Measurements from ENCODE around the gene ZNF653. TPM values are rescaled to one million over a fixed set of nuclear protein-coding genes. Genes with fewer than 3 reads are reported as not detected.

The ZNF653 gene
- total and polyA plus RNA-seq, 9 of the 15 experiments (the other 6 are each of a cell fraction or from before 2014, with no cell fraction given): 1.6 to 8.0 (median 4.2) TPM; not detected in 2

DNA sequence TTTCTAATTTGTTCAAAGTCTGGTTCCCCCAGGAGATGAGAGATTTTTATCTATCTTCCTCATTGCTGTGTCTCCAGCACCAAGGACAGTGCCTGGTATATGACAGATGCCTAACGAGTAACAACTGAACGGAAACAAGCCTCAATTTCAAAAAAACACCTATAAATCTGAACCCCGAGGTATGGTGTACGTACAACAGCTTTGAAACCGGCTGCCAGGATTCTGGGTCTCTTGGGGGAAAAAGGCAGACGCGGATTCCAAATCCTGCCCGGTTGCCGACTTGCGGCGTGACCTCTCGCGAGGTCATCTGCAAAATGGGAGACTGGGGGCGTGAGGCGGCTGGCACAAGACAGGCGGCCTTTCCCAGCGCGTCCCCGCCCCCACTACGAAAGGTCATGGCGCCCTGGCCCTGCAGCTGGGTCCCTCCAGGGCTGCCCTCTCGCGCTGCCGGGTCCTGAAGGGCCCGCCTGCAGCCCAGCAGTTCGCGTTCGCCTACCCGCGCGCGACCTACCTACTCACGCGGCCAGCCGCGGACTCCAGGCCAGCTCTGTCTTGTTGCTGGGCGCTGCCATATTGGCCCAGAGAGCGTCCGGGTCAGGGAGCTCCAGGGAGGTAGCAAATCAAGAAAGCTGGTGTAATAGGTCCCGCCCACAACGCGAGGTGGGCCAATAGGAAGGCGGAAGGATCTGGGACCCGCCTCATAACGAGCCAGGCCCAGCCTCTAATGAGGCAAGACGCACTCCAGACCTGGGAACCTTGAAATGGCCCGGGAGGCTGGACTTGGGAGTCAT, 23.1 kb upstream of the ZNF653 start, which contains the start of gene ECSIT (continued):
- TF ChIP-seq FOXP1 (CRISPR knock-in tag; IDR thresholded peaks at IDR 0.05) (peak; percentile 71; the same call in 1 of the 2 replicates), SMARCC2 (IDR thresholded peaks at IDR 0.05; ENCODE audit: low read depth) (0 out of 2 replicates have a peak, but pooled peaks have one; percentile 24), ESRRA (IDR thresholded peaks at IDR 0.05; ENCODE audit: borderline replicate concordance, low read depth) (peak; percentile 98), E2F3 (CRISPR knock-in tag; IDR thresholded peaks at IDR 0.05) (no peak), NR2F6 (CRISPR knock-in tag; IDR thresholded peaks at IDR 0.05) (no peak), RBM17 (IDR thresholded peaks at IDR 0.05; ENCODE audit: borderline replicate concordance, low read depth, low read length) (no peak), TBP (optimal IDR thresholded peaks at IDR 0.05; ENCODE audit: low read depth, low read length) (peak; percentile 76), COPS2 (conservative IDR thresholded peaks at IDR 0.05) (no peak), ZFP1 (CRISPR knock-in tag; IDR thresholded peaks at IDR 0.05) (no peak), TAF15 (IDR thresholded peaks at IDR 0.05; ENCODE audit: low read depth, low read length) (no peak), CCAR2 (IDR thresholded peaks at IDR 0.05; ENCODE audit: low read depth, low read length) (no peak), NR2C2 (CRISPR knock-in tag; IDR thresholded peaks at IDR 0.05) (peak; percentile 99), NR2C2 (tag; IDR thresholded peaks at IDR 0.05) (peak; percentile 100), ZBTB8A (IDR thresholded peaks at IDR 0.05; ENCODE audit: partially characterized antibody) (no peak), MAFK (IDR thresholded peaks at IDR 0.05; ENCODE audit: low read length) (no peak)
- TF ChIP-seq, protein P1, sequence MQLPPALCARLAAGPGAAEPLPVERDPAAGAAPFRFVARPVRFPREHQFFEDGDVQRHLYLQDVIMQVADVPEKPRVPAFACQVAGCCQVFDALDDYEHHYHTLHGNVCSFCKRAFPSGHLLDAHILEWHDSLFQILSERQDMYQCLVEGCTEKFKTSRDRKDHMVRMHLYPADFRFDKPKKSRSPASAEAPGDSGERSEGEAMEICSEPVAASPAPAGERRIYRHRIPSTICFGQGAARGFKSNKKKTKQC (CRISPR knock-in tag; IDR thresholded peaks at IDR 0.05): peak; percentile 76
- TF ChIP-seq, protein P2, sequence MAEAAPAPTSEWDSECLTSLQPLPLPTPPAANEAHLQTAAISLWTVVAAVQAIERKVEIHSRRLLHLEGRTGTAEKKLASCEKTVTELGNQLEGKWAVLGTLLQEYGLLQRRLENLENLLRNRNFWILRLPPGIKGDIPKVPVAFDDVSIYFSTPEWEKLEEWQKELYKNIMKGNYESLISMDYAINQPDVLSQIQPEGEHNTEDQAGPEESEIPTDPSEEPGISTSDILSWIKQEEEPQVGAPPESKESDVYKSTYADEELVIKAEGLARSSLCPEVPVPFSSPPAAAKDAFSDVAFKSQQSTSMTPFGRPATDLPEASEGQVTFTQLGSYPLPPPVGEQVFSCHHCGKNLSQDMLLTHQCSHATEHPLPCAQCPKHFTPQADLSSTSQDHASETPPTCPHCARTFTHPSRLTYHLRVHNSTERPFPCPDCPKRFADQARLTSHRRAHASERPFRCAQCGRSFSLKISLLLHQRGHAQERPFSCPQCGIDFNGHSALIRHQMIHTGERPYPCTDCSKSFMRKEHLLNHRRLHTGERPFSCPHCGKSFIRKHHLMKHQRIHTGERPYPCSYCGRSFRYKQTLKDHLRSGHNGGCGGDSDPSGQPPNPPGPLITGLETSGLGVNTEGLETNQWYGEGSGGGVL (CRISPR knock-in tag; IDR thresholded peaks at IDR 0.05): no peak
- TF ChIP-seq, protein P3, sequence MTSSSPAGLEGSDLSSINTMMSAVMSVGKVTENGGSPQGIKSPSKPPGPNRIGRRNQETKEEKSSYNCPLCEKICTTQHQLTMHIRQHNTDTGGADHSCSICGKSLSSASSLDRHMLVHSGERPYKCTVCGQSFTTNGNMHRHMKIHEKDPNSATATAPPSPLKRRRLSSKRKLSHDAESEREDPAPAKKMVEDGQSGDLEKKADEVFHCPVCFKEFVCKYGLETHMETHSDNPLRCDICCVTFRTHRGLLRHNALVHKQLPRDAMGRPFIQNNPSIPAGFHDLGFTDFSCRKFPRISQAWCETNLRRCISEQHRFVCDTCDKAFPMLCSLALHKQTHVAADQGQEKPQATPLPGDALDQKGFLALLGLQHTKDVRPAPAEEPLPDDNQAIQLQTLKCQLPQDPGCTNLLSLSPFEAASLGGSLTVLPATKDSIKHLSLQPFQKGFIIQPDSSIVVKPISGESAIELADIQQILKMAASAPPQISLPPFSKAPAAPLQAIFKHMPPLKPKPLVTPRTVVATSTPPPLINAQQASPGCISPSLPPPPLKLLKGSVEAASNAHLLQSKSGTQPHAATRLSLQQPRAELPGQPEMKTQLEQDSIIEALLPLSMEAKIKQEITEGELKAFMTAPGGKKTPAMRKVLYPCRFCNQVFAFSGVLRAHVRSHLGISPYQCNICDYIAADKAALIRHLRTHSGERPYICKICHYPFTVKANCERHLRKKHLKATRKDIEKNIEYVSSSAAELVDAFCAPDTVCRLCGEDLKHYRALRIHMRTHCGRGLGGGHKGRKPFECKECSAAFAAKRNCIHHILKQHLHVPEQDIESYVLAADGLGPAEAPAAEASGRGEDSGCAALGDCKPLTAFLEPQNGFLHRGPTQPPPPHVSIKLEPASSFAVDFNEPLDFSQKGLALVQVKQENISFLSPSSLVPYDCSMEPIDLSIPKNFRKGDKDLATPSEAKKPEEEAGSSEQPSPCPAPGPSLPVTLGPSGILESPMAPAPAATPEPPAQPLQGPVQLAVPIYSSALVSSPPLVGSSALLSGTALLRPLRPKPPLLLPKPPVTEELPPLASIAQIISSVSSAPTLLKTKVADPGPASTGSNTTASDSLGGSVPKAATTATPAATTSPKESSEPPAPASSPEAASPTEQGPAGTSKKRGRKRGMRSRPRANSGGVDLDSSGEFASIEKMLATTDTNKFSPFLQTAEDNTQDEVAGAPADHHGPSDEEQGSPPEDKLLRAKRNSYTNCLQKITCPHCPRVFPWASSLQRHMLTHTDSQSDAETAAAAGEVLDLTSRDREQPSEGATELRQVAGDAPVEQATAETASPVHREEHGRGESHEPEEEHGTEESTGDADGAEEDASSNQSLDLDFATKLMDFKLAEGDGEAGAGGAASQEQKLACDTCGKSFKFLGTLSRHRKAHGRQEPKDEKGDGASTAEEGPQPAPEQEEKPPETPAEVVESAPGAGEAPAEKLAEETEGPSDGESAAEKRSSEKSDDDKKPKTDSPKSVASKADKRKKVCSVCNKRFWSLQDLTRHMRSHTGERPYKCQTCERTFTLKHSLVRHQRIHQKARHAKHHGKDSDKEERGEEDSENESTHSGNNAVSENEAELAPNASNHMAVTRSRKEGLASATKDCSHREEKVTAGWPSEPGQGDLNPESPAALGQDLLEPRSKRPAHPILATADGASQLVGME (CRISPR knock-in tag; IDR thresholded peaks at IDR 0.05): no peak
- TF ChIP-seq, protein P4, sequence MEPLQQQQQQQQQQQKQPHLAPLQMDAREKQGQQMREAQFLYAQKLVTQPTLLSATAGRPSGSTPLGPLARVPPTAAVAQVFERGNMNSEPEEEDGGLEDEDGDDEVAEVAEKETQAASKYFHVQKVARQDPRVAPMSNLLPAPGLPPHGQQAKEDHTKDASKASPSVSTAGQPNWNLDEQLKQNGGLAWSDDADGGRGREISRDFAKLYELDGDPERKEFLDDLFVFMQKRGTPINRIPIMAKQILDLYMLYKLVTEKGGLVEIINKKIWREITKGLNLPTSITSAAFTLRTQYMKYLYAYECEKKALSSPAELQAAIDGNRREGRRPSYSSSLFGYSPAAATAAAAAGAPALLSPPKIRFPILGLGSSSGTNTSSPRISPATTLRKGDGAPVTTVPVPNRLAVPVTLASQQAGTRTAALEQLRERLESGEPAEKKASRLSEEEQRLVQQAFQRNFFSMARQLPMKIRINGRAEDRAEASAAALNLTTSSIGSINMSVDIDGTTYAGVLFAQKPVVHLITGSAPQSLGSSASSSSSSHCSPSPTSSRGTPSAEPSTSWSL (CRISPR knock-in tag; IDR thresholded peaks at IDR 0.05; ENCODE audit: borderline replicate concordance): 0 out of 2 replicates have a peak, but pooled peaks have one; percentile 39

All from K562 (cell line).